C4-2B (cell line): ENCODE data around the gene AMIGO3.

Experiments used
- ZFX ChIP-seq: fragments of 450-650 bp; IDR thresholded peaks from 2 replicates; pipeline ENCODE4 v1.6.1; 2017
- TF ChIP-seq, protein P1 (sequence below): fragments of 450-650 bp; conservative IDR thresholded peaks from 2 replicates; pipeline ENCODE4 v1.5.1; 2017; ENCODE audit warnings: mild to moderate bottlenecking

DNA sequence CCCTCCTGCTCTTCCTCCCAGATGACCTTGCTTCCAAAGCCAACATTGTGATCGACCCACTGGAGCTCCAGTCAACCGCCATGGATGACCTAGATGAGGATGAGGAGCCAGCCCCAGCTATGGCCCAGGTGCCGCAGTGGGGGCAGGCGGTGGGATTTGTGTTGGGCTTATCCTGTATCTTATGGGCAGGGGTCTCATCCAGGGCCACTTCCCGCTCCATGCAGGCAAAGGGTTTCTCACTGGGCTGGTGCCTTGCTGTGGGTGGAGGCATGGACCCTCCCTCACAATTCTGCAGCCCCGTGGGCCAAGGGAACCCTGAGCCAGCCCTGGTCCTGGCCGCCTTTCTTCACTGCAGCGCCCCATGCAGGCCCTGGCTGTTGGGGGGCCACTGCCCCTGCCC lies 14.9 kb downstream of the AMIGO3 start:
- TF ChIP-seq, protein P1, sequence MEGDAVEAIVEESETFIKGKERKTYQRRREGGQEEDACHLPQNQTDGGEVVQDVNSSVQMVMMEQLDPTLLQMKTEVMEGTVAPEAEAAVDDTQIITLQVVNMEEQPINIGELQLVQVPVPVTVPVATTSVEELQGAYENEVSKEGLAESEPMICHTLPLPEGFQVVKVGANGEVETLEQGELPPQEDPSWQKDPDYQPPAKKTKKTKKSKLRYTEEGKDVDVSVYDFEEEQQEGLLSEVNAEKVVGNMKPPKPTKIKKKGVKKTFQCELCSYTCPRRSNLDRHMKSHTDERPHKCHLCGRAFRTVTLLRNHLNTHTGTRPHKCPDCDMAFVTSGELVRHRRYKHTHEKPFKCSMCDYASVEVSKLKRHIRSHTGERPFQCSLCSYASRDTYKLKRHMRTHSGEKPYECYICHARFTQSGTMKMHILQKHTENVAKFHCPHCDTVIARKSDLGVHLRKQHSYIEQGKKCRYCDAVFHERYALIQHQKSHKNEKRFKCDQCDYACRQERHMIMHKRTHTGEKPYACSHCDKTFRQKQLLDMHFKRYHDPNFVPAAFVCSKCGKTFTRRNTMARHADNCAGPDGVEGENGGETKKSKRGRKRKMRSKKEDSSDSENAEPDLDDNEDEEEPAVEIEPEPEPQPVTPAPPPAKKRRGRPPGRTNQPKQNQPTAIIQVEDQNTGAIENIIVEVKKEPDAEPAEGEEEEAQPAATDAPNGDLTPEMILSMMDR: no peak
- TF ChIP-seq ZFX: no peak
